Thoracic aorta (tissue), 2 donors: ENCODE measurements around the gene LENG1. TPM values are rescaled to one million over a fixed set of nuclear protein-coding genes. Genes with fewer than 3 reads are reported as not detected.

ENCODE experiments used
- ATAC-seq: fragments of 150-250 bp; one replicate; pipeline ENCODE4 v1.8.0; 2017; ENCODE audit warnings: low read depth; ENCODE audit not compliant: insufficient number of reproducible peaks, low FRiP score
- DNase-seq: peaks from one replicate; pipeline ENCODE4 v3.0.0-alpha.2; 2020; ENCODE audit warnings: low spot score
- H3K27ac ChIP-seq, 2 donors: fragments of 200-600 bp; sonication (generic); 1 replicate in 1 of 2; 2 replicates in 1 of 2; pipeline ENCODE4 v1.5.1; 2016; ENCODE audit warnings: mild to moderate bottlenecking in 2 of 2, moderate library complexity in 2 of 2
- H3K27me3 ChIP-seq: fragments of 200-600 bp; sonication (generic); replicated peaks from 2 replicates; pipeline ENCODE4 v1.6.0; 2016; ENCODE audit warnings: mild to moderate bottlenecking; ENCODE audit not compliant: insufficient read depth
- H3K36me3 ChIP-seq: fragments of 200-600 bp; sonication (generic); one replicate; pipeline ENCODE4 v1.5.1; 2016
- H3K4me1 ChIP-seq, 2 donors: fragments of 200-600 bp; sonication (generic); 1 replicate in 1 of 2; 2 replicates in 1 of 2; pipeline versions ENCODE4 v1.5.1 to v1.6.0; 2016; ENCODE audit warnings: low read depth in 2 of 2, mild to moderate bottlenecking in 1 of 2; ENCODE audit not compliant: control insufficient read depth in 1 of 2
- H3K4me3 ChIP-seq: fragments of 200-600 bp; sonication (generic); 2 replicates; pipeline ENCODE4 v1.5.1; 2016; ENCODE audit warnings: mild to moderate bottlenecking
- H3K9me3 ChIP-seq: fragments of 200-600 bp; sonication (generic); 2 replicates; pipeline ENCODE4 v1.5.1; 2016
- total RNA-seq, 2 donors: library from RNA; depleted of rRNA; stranded (reverse); fragments of >200 nt; gene quantifications; one replicate each; pipeline versions ENCODE4 v1.1.0 to v1.2.3, GENCODE V29; 2016
- TF ChIP-seq, protein P1 (sequence below): fragments of 200-600 bp; sonication (generic); IDR thresholded peaks from one replicate; pipeline ENCODE4 v1.5.1; 2019; ENCODE audit warnings: antibody characterized with exemption

Gene LENG1
- total RNA-seq, 2 donors from 2014 or later: 7.6 to 8.0 TPM

DNA sequence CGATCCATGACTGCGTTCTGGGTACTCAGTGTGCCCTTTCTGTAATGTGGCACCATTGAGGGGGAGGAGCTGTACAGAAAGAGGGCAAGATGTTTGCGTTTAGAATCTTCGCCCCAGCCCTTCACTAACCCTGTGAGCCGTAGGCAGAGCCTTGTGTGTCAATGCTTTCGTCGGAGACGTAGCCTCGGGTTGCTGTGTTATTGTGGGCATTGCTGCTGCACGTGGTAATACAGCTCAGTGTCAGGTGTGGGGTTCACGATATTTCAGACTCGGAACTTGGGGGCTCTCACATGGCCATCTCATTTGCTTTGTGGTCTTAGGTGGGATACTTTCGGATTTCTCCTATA, 47.3 kb upstream of the LENG1 start:
- Histone ChIP-seq H3K36me3 (peaks cover 47% of the 10 kb centered on the region), H3K4me3 (no peak overlapping the region), H3K27ac (peak overlapping the region in 1 of 2 donors; percentile 36), H3K4me1 (peaks cover 27 to 56% of the 10 kb centered on the region in 2 donors), H3K9me3 (no peaks in the 10 kb centered on the region), H3K27me3 (no peaks in the 10 kb centered on the region)
- ATAC-seq: no peak
- DNase-seq: no peak
- TF ChIP-seq, protein P1, sequence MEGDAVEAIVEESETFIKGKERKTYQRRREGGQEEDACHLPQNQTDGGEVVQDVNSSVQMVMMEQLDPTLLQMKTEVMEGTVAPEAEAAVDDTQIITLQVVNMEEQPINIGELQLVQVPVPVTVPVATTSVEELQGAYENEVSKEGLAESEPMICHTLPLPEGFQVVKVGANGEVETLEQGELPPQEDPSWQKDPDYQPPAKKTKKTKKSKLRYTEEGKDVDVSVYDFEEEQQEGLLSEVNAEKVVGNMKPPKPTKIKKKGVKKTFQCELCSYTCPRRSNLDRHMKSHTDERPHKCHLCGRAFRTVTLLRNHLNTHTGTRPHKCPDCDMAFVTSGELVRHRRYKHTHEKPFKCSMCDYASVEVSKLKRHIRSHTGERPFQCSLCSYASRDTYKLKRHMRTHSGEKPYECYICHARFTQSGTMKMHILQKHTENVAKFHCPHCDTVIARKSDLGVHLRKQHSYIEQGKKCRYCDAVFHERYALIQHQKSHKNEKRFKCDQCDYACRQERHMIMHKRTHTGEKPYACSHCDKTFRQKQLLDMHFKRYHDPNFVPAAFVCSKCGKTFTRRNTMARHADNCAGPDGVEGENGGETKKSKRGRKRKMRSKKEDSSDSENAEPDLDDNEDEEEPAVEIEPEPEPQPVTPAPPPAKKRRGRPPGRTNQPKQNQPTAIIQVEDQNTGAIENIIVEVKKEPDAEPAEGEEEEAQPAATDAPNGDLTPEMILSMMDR: no peak

- ATAC-seq (no peak), DNase-seq (no peak)
- H3K27me3 ChIP-seq: no peaks in the 10 kb centered on the region
- peaks cover 31 to 62% of the 10 kb centered on the region in 2 donors for H3K4me1 ChIP-seq
- H3K27ac ChIP-seq: peak overlapping the region in 1 of 2 donors; percentile 36
- H3K4me3 ChIP-seq: no peak overlapping the region
- no peaks in the 10 kb centered on the region for H3K9me3 ChIP-seq
- H3K36me3 ChIP-seq: peaks cover 47% of the 10 kb centered on the region
- TF ChIP-seq, protein P1: no peak
These were observed 46.7 kb upstream of the LENG1 start for GRCh38 chr19:54206030-54206830.

- TF ChIP-seq, protein P1: no peak
- ATAC-seq (no peak), DNase-seq (no peak)
- H3K27ac ChIP-seq: no peak overlapping the region
- no peak overlapping the region for H3K4me3 ChIP-seq
- H3K9me3 ChIP-seq: no peaks in the 10 kb centered on the region
- H3K27me3 ChIP-seq: no peaks in the 10 kb centered on the region
- H3K4me1 ChIP-seq: peaks cover 31 to 61% of the 10 kb centered on the region in 2 donors
- H3K36me3 ChIP-seq: peaks cover 47% of the 10 kb centered on the region
These were observed 45.4 kb upstream of the LENG1 start for GRCh38 chr19:54204767-54205468.

DNA sequence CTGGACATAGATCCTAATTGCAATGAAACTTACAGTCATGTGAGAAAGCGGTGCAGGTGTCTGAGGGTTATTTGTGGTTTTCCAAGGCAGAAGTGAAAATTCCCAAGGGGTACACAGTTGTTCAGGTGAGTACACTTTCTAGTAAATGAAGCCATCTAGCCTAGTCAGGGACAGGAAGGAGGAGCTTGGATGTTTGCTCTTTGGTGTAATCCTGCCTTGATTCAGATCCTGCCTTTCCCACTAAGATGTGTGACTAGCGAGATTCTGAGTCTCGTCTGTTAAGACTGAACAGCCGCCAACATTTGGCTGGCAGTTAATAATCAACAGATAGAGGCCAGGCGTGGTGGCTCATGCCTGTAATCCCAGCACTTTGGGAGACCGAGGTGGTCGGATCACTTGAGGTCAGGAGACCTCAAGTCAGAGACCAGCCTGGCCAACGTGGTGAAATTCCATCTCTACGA, 43.7 kb upstream of the LENG1 start:
- Histone ChIP-seq H3K36me3 (peaks cover 47% of the 10 kb centered on the region), H3K4me1 (peaks cover 24 to 49% of the 10 kb centered on the region in 2 donors), H3K4me3 (no peak overlapping the region), H3K9me3 (no peaks in the 10 kb centered on the region), H3K27me3 (no peaks in the 10 kb centered on the region), H3K27ac (no peak overlapping the region)
- no peak for DNase-seq
- TF ChIP-seq, protein P1: no peak
- no peak for ATAC-seq

DNA sequence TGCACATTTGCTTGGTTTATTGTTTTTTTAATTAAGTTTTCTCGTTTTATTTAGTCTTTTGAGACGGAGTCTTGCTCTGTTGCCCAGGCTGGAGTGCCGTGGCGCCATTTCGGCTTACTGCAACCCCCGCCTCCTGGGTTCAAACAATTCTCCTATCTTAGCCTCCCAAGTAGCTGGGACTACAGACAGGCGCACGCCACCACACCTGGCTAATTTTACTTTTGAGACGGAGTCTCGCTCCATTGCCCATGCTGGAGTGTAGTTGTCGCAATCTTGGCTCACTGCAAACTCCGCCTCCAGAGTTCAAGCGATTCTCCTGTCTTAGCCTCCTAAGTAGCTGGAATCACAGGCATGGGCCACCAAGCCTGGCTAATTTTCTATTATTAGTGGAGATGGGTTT, 42.5 kb upstream of the LENG1 start:
- Histone ChIP-seq H3K27me3 (no peaks in the 10 kb centered on the region), H3K9me3 (no peaks in the 10 kb centered on the region), H3K4me1 (peaks cover 24 to 49% of the 10 kb centered on the region in 2 donors), H3K36me3 (peaks cover 38% of the 10 kb centered on the region), H3K27ac (peak overlapping the region in 1 of 2 donors; percentile 87), H3K4me3 (peak overlapping the region; percentile 82)
- ATAC-seq (no peak), DNase-seq (no peak)
- TF ChIP-seq, protein P1: no peak
